H1 (cell line): Measurements from ENCODE around the gene EEF1AKMT1. TPM values are rescaled to one million over a fixed set of nuclear protein-coding genes. Genes with fewer than 3 reads are reported as not detected.

ENCODE experiments used
- CTCF ChIA-PET: fragments of 300-600 bp; sonication (Branson Sonifier 250); formaldehyde crosslinking; loops from one replicate; lab custom pipeline; 2021; ENCODE audit not compliant: partially characterized antibody; lab: Charles Lee
- POLR2A ChIA-PET: fragments of 300-600 bp; sonication (Branson Sonifier 250); formaldehyde crosslinking; loops from one replicate; lab custom pipeline; 2021; ENCODE audit warnings: inconsistent platforms; ENCODE audit not compliant: partially characterized antibody; lab: Charles Lee
- DNase-seq, 2 experiments: peaks; one replicate each; pipeline versions ENCODE4 v3.0.0 to v3.0.0-alpha.2; 2010 to 2022; ENCODE audit warnings: low spot score in 2 of 2, low read depth in 1 of 2, mixed read lengths in 1 of 2
- FAIRE-seq: peaks from 2 replicates; lab custom pipeline; 2011; peaks lifted over from hg19 to GRCh38; lab: Jason Lieb, UNC
- H2AFZ ChIP-seq: 2 replicates; pipeline ENCODE4 v1.8.1; 2012; ENCODE audit warnings: low read length, inconsistent platforms
- H2AK5ac ChIP-seq: 2 replicates; pipeline ENCODE4 v1.6.1; 2013; ENCODE audit warnings: low read depth, low read length
- H2BK120ac ChIP-seq: replicated peaks from 2 replicates; pipeline ENCODE3; 2013; ENCODE audit warnings: low read depth, low read length, inconsistent platforms
- H2BK12ac ChIP-seq: 2 replicates; pipeline ENCODE4 v1.6.1; 2013; ENCODE audit warnings: low read depth, low read length
- H2BK15ac ChIP-seq: 2 replicates; pipeline ENCODE4 v1.6.1; 2013; ENCODE audit warnings: low read length
- H2BK20ac ChIP-seq: 2 replicates; pipeline ENCODE4 v1.6.1; 2013; ENCODE audit warnings: low read length
- H2BK5ac ChIP-seq: 2 replicates; pipeline ENCODE4 v1.6.1; 2013; ENCODE audit warnings: low read depth, low read length
- H3K14ac ChIP-seq: 2 replicates; pipeline ENCODE4 v1.6.1; 2013; ENCODE audit warnings: inconsistent platforms; ENCODE audit not compliant: insufficient read length
- H3K18ac ChIP-seq: 2 replicates; pipeline ENCODE4 v1.6.1; 2013; ENCODE audit warnings: low read length; ENCODE audit errors: extremely low read depth
- H3K23ac ChIP-seq: 2 replicates; pipeline ENCODE4 v1.6.1; 2013; ENCODE audit warnings: inconsistent platforms; ENCODE audit not compliant: insufficient read length
- H3K23me2 ChIP-seq: 2 replicates; pipeline ENCODE4 v1.6.1; 2013; ENCODE audit warnings: low read depth, low read length
- H3K27ac ChIP-seq: 2 replicates; pipeline ENCODE4 v1.6.1; 2011; ENCODE audit warnings: low read depth, low read length, inconsistent platforms
- H3K27me3 ChIP-seq, 4 experiments: replicated peaks in 1 of 4; 1 replicate in 1 of 4; 2 replicates in 3 of 4; pipeline versions ENCODE4 v1.6.1 to v1.8.1; 2011 to 2013; ENCODE audit warnings: low read length in 3 of 4, mild to moderate bottlenecking in 3 of 4, inconsistent platforms in 2 of 4, mixed read lengths in 2 of 4, moderate library complexity in 1 of 4; ENCODE audit not compliant: control insufficient read depth in 3 of 4, insufficient read depth in 3 of 4; ENCODE audit errors: extremely low read depth in 1 of 4
- H3K36me3 ChIP-seq, 4 experiments: 2 replicates each; pipeline versions ENCODE4 v1.6.1 to v1.8.1; 2011 to 2013; ENCODE audit warnings: mild to moderate bottlenecking in 4 of 4, low read length in 3 of 4, moderate library complexity in 2 of 4, control low read depth in 1 of 4, inconsistent platforms in 1 of 4; ENCODE audit not compliant: insufficient read depth in 4 of 4, control insufficient read depth in 2 of 4
- H3K4ac ChIP-seq: replicated peaks from 2 replicates; pipeline ENCODE3; 2013; ENCODE audit warnings: low read length, low read depth, mixed read lengths, inconsistent platforms; ENCODE audit not compliant: insufficient read length
- H3K4me1 ChIP-seq, 4 experiments: replicated peaks in 1 of 4; 1 replicate in 1 of 4; 2 replicates in 3 of 4; pipeline versions ENCODE4 v1.6.1 to v1.8.1; 2011 to 2013; ENCODE audit warnings: low read length in 3 of 4, inconsistent platforms in 2 of 4, mixed read lengths in 1 of 4; ENCODE audit not compliant: insufficient read depth in 4 of 4, control insufficient read depth in 3 of 4
- H3K4me2 ChIP-seq, 2 experiments: 2 replicates each; pipeline versions ENCODE4 v1.6.1 to v1.8.1; 2011 to 2013; ENCODE audit warnings: low read depth in 2 of 2, low read length in 2 of 2, control low read depth in 1 of 2, inconsistent platforms in 1 of 2, mild to moderate bottlenecking in 1 of 2; ENCODE audit not compliant: insufficient read depth in 1 of 2
- H3K4me3 ChIP-seq, 4 experiments: fragments of 200-600, 300-600 bp in 1 of 4; sonication (generic), shearing (Covaris generic), sonication (Bioruptor Twin) in 1 of 4; 2 replicates each; pipeline versions ENCODE4 v1.5.1 to v1.8.1; 2011 to 2016; ENCODE audit warnings: low read length in 4 of 4, low read depth in 3 of 4, control low read depth in 2 of 4, inconsistent platforms in 2 of 4, mild to moderate bottlenecking in 2 of 4, mixed read lengths in 1 of 4, moderate library complexity in 1 of 4; ENCODE audit not compliant: insufficient read depth in 2 of 4; ENCODE audit errors: extremely low read depth in 1 of 4
- H3K56ac ChIP-seq: replicated peaks from 2 replicates; pipeline ENCODE3; 2013; ENCODE audit warnings: low read depth, mild to moderate bottlenecking, mixed read lengths, low read length, inconsistent platforms; ENCODE audit not compliant: insufficient read length
- H3K79me1 ChIP-seq: 2 replicates; pipeline ENCODE4 v1.6.1; 2013; ENCODE audit warnings: low read depth, low read length, control low read depth
- H3K79me2 ChIP-seq, 2 experiments: 2 replicates each; pipeline versions ENCODE4 v1.6.1 to v1.8.1; 2012 to 2013; ENCODE audit warnings: low read length in 2 of 2, mild to moderate bottlenecking in 2 of 2, inconsistent platforms in 1 of 2; ENCODE audit not compliant: insufficient read depth in 2 of 2, control insufficient read depth in 1 of 2
- H3K9ac ChIP-seq, 4 experiments: replicated peaks in 1 of 4; 1 replicate in 1 of 4; 2 replicates in 3 of 4; pipeline versions ENCODE4 v1.6.1 to v1.8.1; 2011 to 2013; ENCODE audit warnings: low read depth in 3 of 4, low read length in 3 of 4, control low read depth in 2 of 4, mild to moderate bottlenecking in 2 of 4, moderate library complexity in 2 of 4, inconsistent platforms in 1 of 4; ENCODE audit errors: extremely low read depth in 1 of 4
- H3K9me3 ChIP-seq, 2 experiments: 2 replicates each; pipeline versions ENCODE4 v1.6.1 to v1.8.1; 2012 to 2013; ENCODE audit warnings: mild to moderate bottlenecking in 2 of 2, moderate library complexity in 2 of 2, control low read depth in 1 of 2, inconsistent platforms in 1 of 2, low read depth in 1 of 2, low read length in 1 of 2, mixed read lengths in 1 of 2; ENCODE audit not compliant: insufficient read depth in 2 of 2
- H4K20me1 ChIP-seq, 2 experiments: replicated peaks in 1 of 2; 2 replicates each; pipeline versions ENCODE3 to v1.8.1; 2011 to 2013; ENCODE audit warnings: inconsistent platforms in 2 of 2, low read length in 2 of 2, mild to moderate bottlenecking in 1 of 2; ENCODE audit not compliant: insufficient read depth in 2 of 2, control insufficient read depth in 1 of 2
- H4K5ac ChIP-seq: 2 replicates; pipeline ENCODE4 v1.6.1; 2013; ENCODE audit warnings: low read length, low read depth, mixed read lengths, inconsistent platforms; ENCODE audit not compliant: insufficient read length
- H4K8ac ChIP-seq: 2 replicates; pipeline ENCODE4 v1.8.0; 2013; ENCODE audit warnings: mild to moderate bottlenecking, moderate library complexity, low read length, inconsistent platforms; ENCODE audit not compliant: insufficient read depth; ENCODE audit errors: extremely low read depth
- H4K91ac ChIP-seq: replicated peaks from 2 replicates; pipeline ENCODE3; 2013; ENCODE audit warnings: low read length, mixed read lengths, inconsistent platforms; ENCODE audit not compliant: insufficient read length
- BCL11A ChIP-seq, 2 experiments: IDR thresholded peaks; one replicate each; pipeline ENCODE4 v1.6.1; 2011; ENCODE audit warnings: low read depth in 2 of 2, low read length in 2 of 2, mild to moderate bottlenecking in 2 of 2
- BRCA1 ChIP-seq: IDR thresholded peaks from 2 replicates; pipeline ENCODE4 v1.6.1; 2012; ENCODE audit warnings: low read depth, low read length, improper control_type of control experiment
- CBX5 ChIP-seq: fragments of 300-800, 300-1000 bp; sonication (generic); IDR thresholded peaks from 2 replicates; pipeline ENCODE4 v1.7.1; 2016; ENCODE audit warnings: antibody characterized with exemption, low read length, low read depth
- E2F6 ChIP-seq: IDR thresholded peaks from 2 replicates; pipeline ENCODE4 v1.6.1; 2012; ENCODE audit warnings: inconsistent platforms
- EZH2 ChIP-seq: fragments of 200-600 bp; sonication (generic); IDR thresholded peaks from 2 replicates; pipeline ENCODE4 v1.7.1; 2012; ENCODE audit warnings: low read depth, mild to moderate bottlenecking, moderate library complexity, low read length, inconsistent platforms; ENCODE audit not compliant: severe bottlenecking
- GTF2F1 ChIP-seq: IDR thresholded peaks from 2 replicates; pipeline ENCODE4 v1.6.1; 2012; ENCODE audit warnings: low read depth, low read length, improper control_type of control experiment, borderline replicate concordance
- HDAC2 ChIP-seq, 2 experiments: fragments of 300-600 bp in 1 of 2; sonication (generic) in 1 of 2; IDR thresholded peaks; 2 replicates each; pipeline ENCODE4 v1.6.1; 2011 to 2012; ENCODE audit warnings: low read depth in 2 of 2, low read length in 2 of 2, mild to moderate bottlenecking in 2 of 2, moderate library complexity in 2 of 2, borderline replicate concordance in 1 of 2, inconsistent platforms in 1 of 2
- HDAC6 ChIP-seq: IDR thresholded peaks from one replicate; pipeline ENCODE4 v1.7.1; 2012; ENCODE audit warnings: low read depth, mild to moderate bottlenecking, inconsistent platforms, low read length, moderate library complexity
- PHF8 ChIP-seq: fragments of 200-600 bp; sonication (generic); conservative IDR thresholded peaks from 2 replicates; pipeline ENCODE4 v1.7.1; 2012; ENCODE audit warnings: low read depth, mild to moderate bottlenecking, inconsistent platforms, low read length, moderate library complexity
- POLR2A ChIP-seq, 2 experiments: IDR thresholded peaks; 1 replicate in 1 of 2; 2 replicates in 1 of 2; pipeline ENCODE4 v1.6.1; 2011; ENCODE audit warnings: low read depth in 2 of 2, low read length in 2 of 2, mild to moderate bottlenecking in 2 of 2; ENCODE audit errors: control extremely low read depth in 1 of 2
- RAD21 ChIP-seq, 2 experiments: IDR thresholded peaks in 1 of 2; conservative IDR thresholded peaks in 1 of 2; 2 replicates each; pipeline ENCODE4 v1.6.1; 2011; ENCODE audit warnings: low read depth in 2 of 2, low read length in 2 of 2, improper control_type of control experiment in 1 of 2, inconsistent platforms in 1 of 2, mild to moderate bottlenecking in 1 of 2, moderate library complexity in 1 of 2
- USF2 ChIP-seq: IDR thresholded peaks from 2 replicates; pipeline ENCODE4 v1.6.1; 2011; ENCODE audit warnings: low read length, improper control_type of control experiment
- WGBS, 2 experiments: shearing (Covaris generic) in 1 of 2; methylation state at CpG; one replicate each; pipeline versions ENCODE4 v1.1.6 to v1.1.7; 2013 to 2015; ENCODE audit warnings: low lambda C conversion rate in 2 of 2, mixed read lengths in 2 of 2, inconsistent platforms in 1 of 2, low coverage in 1 of 2, missing lambda C conversion rate in 1 of 2; ENCODE audit not compliant: insufficient replicate concordance in 2 of 2, insufficient coverage in 1 of 2, insufficient read length in 1 of 2; ENCODE audit errors: extremely low coverage in 1 of 2, missing lambda C conversion rate in 1 of 2; 5-methylcytosine and 5-hydroxymethylcytosine counted together
- polyA plus RNA-seq, 7 experiments: library from polyadenylated mRNA; depleted of rRNA in 3 of 7; stranded (reverse) in 5 of 7; unstranded in 2 of 7; fragments of >200 nt in 5 of 7; fragments of 200-250 nt in 2 of 7; gene quantifications; 1 replicate in 5 of 7; 2 replicates in 1 of 7; 4 replicates in 1 of 7; pipeline versions ENCODE4 v1.2.1 to v1.2.3, GENCODE V29; 2011 to 2013; ENCODE audit warnings: missing spikeins in 2 of 7, mixed read lengths in 2 of 7
- total RNA-seq: library from RNA; stranded (reverse); fragmentation: NEBNext Ultra II Directional; extraction: Animal tissue kit (Norgen Biotek cat#: 25700); gene quantifications from 2 replicates; pipeline ENCODE4 v1.2.1, GENCODE V29; 2021

The EEF1AKMT1 gene
- total and polyA plus RNA-seq, 2 of the 8 experiments (the other 6 are each of a cell fraction or from before 2014, with no cell fraction given), result 3.1 to 4.1 TPM

DNA sequence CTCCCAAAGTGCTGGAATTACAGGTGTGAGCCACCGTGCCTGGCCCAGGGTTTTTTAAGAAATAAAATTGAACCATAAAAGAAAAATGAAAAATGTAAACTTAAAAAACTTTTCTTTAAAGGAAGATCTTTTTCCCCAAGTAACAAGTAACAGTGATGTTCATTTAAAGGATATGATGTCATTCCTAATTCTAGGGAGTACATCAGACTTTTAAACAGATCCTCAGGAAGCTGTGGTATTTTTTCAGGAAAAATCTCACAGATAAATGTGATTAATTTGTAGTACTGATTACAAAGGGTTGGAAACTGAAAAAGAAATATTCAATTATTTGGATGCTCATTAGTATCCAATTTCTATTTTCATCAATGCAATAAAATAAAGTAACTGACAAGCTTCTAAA lies 14.6 kb upstream of the EEF1AKMT1 start:
- H2AFZ ChIP-seq, result no peak overlapping the region
- no peak for FAIRE-seq
- no peaks in the 10 kb centered on the region for H3K79me2 ChIP-seq
- H2BK5ac ChIP-seq, result no peak overlapping the region
- no peak overlapping the region for H2BK120ac ChIP-seq
- CTCF ChIA-PET, result no interaction called here
- no peaks in the 10 kb centered on the region; the same call in 1 of the 2 replicates for H3K23me2 ChIP-seq
- H2AK5ac ChIP-seq, result no peak overlapping the region
- no peak overlapping the region for H4K5ac ChIP-seq
- WGBS, 2 experiments, result 100% methylated on average over 1 of the region's 1 CpG; no CpG with 5 or more reads in 1 of the 2 experiments
- H3K27ac ChIP-seq, result no peak overlapping the region
- no peak overlapping the region for H3K23ac ChIP-seq
- H3K27me3 ChIP-seq, result no peaks in the 10 kb centered on the region
- H3K9ac ChIP-seq, result no peak overlapping the region
- no peak overlapping the region for H3K18ac ChIP-seq
- peaks cover 0 to 3% of the 10 kb centered on the region in 2 experiments for H4K20me1 ChIP-seq
- H3K4me2 ChIP-seq, result no peak overlapping the region
- H3K4me3 ChIP-seq, result no peak overlapping the region
- H3K14ac ChIP-seq, result no peak overlapping the region
- peaks cover 0 to 33% (median 14%) of the 10 kb centered on the region in 4 experiments; a peak in 5 of 8 replicates for H3K36me3 ChIP-seq
- H3K79me1 ChIP-seq, result peaks cover 3% of the 10 kb centered on the region; the same call in 1 of the 2 replicates
- no peak for DNase-seq
- no peak overlapping the region for H4K91ac ChIP-seq
- no peak overlapping the region for H2BK12ac ChIP-seq
- no peak overlapping the region for H2BK15ac ChIP-seq
- H3K56ac ChIP-seq, result no peak overlapping the region
- no peaks in the 10 kb centered on the region for H3K4me1 ChIP-seq
- H3K4ac ChIP-seq, result no peak overlapping the region
- no peak overlapping the region for H4K8ac ChIP-seq
- H3K9me3 ChIP-seq, result no peaks in the 10 kb centered on the region
- POLR2A ChIA-PET, result no interaction called here
- no peak overlapping the region for H2BK20ac ChIP-seq
- TF ChIP-seq EZH2, result no peak
- TF ChIP-seq USF2, result no peak
- TF ChIP-seq POLR2A (IDR thresholded peaks at IDR 0.05; ENCODE audit: control extremely low read depth in 1 of 2, low read depth in 2 of 2, low read length in 2 of 2), result no peak
- no peak for TF ChIP-seq GTF2F1
- TF ChIP-seq BCL11A (IDR thresholded peaks at IDR 0.05; ENCODE audit: low read depth in 2 of 2, low read length in 2 of 2), result no peak
- TF ChIP-seq BRCA1, result no peak
- no peak for TF ChIP-seq HDAC2 (IDR thresholded peaks at IDR 0.05; ENCODE audit: borderline replicate concordance in 1 of 2, low read depth in 2 of 2, low read length in 2 of 2)
- TF ChIP-seq CBX5, result no peak
- TF ChIP-seq PHF8, result no peak
- no peak for TF ChIP-seq E2F6
- TF ChIP-seq HDAC6, result no peak
- no peak for TF ChIP-seq RAD21 (IDR thresholded peaks at IDR 0.05 in 1 of 2, conservative IDR thresholded peaks at IDR 0.05 in 1 of 2; ENCODE audit: low read depth in 2 of 2, low read length in 2 of 2)
